Inflammatory macrophage treated with lipopolysaccharide for 4 hours (primary cell): ENCODE results near the gene NOS1AP.
A peak's percentile ranks its signal among the peaks of the same experiment; 100 is the strongest.
"Not testable (repeated sequence)": the region's sequence is repeated elsewhere in the genome, so short reads cannot be mapped to it uniquely, and the experiment has no call there.

Experiments used
- DNase-seq: peaks from one replicate; pipeline ENCODE4 v3.0.0-alpha.2; 2020

NOS1AP gene

GRCh38 chr1:162171111-162171510 lies 101.6 kb downstream of the NOS1AP start:
- no peak for DNase-seq

GRCh38 chr1:162172311-162173102 lies 103.0 kb downstream of the NOS1AP start:
- no peak for DNase-seq

- DNase-seq = not testable (repeated sequence)
These were observed 104.1 kb downstream of the NOS1AP start for GRCh38 chr1:162173607-162174006.

GRCh38 chr1:162174027-162174426 lies 104.5 kb downstream of the NOS1AP start:
- not testable (repeated sequence) for DNase-seq

GRCh38 chr1:162175379-162176081 lies 106.0 kb downstream of the NOS1AP start:
- DNase-seq = no peak

- DNase-seq = peak; percentile 32
These were observed 107.6 kb downstream of the NOS1AP start for GRCh38 chr1:162177126-162177525.

- DNase-seq = no peak
These were observed 108.9 kb downstream of the NOS1AP start for GRCh38 chr1:162178432-162178831.

- DNase-seq = no peak
These were observed 109.6 kb downstream of the NOS1AP start for GRCh38 chr1:162179121-162179520.

- no peak for DNase-seq
These were observed 111.3 kb downstream of the NOS1AP start for GRCh38 chr1:162180813-162181212.

GRCh38 chr1:162182090-162182489 lies 112.6 kb downstream of the NOS1AP start:
- no peak for DNase-seq

GRCh38 chr1:162185314-162186025 lies 116.0 kb downstream of the NOS1AP start:
- DNase-seq = no peak

GRCh38 chr1:162186026-162186374 lies 116.5 kb downstream of the NOS1AP start:
- no peak for DNase-seq

GRCh38 chr1:162186406-162186805 lies 116.9 kb downstream of the NOS1AP start:
- DNase-seq = no peak

- no peak for DNase-seq
These were observed 118.3 kb downstream of the NOS1AP start for GRCh38 chr1:162187687-162188276.

GRCh38 chr1:162189345-162189744 lies 119.9 kb downstream of the NOS1AP start:
- no peak for DNase-seq

- DNase-seq = no peak
These were observed 122.2 kb downstream of the NOS1AP start for GRCh38 chr1:162191396-162192305.

- DNase-seq = no peak
These were observed 122.8 kb downstream of the NOS1AP start for GRCh38 chr1:162192306-162192678.

- no peak for DNase-seq
These were observed 123.3 kb downstream of the NOS1AP start for GRCh38 chr1:162192763-162193162.

- no peak for DNase-seq
These were observed 123.7 kb downstream of the NOS1AP start for GRCh38 chr1:162193221-162193620.

GRCh38 chr1:162193815-162194214 lies 124.3 kb downstream of the NOS1AP start:
- DNase-seq = no peak

- no peak for DNase-seq
These were observed 126.1 kb downstream of the NOS1AP start for GRCh38 chr1:162195567-162195966.

GRCh38 chr1:162196387-162196786 lies 126.9 kb downstream of the NOS1AP start:
- no peak for DNase-seq
